Stimulated activated CD8-positive, alpha-beta memory T cell treated with anti-CD3 and anti-CD28 coated beads, Interleukin-2, amount 100 ng/mL, for 48 hours (primary cell): ENCODE results near the gene STAM.
A peak's percentile ranks its signal among the peaks of the same experiment; 100 is the strongest.
"Not testable (repeated sequence)": the region's sequence is repeated elsewhere in the genome, so short reads cannot be mapped to it uniquely, and the experiment has no call there.

Source experiments
- DNase-seq, 2 donors: peaks; one replicate each; pipeline ENCODE4 v3.0.0-alpha.2; 2020; ENCODE audit warnings: low read depth in 2 of 2

The STAM gene

DNA sequence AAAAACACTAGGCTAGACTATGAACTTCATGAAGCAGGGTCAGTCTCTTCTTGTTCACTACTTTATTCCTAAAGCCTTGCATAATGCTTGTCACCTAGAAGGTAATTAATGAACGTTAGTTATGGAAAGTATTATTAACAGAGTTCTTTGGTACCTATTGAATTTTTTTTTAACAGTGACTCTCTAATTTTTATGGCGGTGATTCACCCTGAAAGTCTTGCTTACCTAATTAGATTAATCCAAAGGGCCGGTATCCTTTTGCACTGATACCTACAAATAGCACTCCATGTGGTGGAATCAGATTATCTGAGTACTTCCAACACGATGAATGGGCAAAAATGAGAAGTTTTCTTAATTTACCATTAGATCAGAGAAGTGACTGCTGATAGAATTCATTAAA is 31.7 kb downstream of the STAM start:
- no peak for DNase-seq

- no peak for DNase-seq
Observed at GRCh38 chr10:17676919-17677318, 33.0 kb downstream of the STAM start.

DNA sequence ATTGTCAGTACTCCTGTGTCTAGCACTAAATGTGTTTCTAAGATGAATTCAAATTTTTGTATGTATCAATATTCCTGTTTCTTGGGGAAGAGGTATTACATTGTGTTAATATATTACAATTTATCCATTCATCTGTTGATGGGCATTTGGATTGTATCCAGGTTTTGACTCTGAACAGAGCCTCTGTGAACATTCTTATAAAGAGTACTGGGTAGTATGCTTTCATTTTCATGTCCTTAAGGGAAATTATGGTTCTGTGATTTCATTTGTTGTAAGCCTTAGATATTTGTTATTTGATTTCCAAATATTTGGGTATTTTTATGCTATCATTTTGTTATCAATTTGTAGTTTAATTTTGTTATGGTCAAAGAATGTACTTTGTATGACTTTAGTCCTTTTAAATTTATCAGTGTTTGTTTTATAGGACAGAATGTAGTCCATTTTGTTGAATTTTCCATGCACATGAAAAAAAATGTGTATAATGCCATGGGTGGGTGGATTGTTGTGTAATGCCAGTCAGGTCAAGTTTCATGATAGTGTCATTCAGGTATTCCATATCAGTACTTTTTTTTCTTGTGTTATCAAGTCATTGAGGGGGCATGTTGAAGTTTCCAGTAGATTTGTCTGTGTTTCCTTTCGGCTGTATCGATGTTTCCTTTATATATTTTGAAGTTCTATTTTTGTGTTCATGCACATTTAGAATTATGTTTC is 38.4 kb downstream of the STAM start:
- no peak for DNase-seq

DNA sequence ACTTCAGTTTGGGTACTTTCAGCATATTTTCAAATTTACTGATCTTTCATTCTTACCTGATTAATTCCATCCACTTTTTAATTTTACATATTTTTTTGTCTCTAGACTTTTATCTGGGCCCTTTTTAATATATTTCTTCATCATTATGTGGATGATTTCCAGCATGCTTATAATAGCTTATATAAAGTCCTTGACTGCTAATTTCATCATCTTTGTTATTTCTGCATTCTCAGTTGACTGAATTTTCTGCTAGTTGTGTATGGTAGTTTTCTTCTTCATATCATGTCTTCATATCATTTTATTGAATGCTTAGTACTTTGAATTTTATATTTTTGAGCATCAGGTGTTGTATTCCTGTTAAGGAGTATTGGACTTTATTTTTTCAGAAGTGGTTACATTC is 39.6 kb downstream of the STAM start:
- DNase-seq = no peak

GRCh38 chr10:17684537-17684936 is 40.6 kb downstream of the STAM start:
- DNase-seq = no peak

DNA sequence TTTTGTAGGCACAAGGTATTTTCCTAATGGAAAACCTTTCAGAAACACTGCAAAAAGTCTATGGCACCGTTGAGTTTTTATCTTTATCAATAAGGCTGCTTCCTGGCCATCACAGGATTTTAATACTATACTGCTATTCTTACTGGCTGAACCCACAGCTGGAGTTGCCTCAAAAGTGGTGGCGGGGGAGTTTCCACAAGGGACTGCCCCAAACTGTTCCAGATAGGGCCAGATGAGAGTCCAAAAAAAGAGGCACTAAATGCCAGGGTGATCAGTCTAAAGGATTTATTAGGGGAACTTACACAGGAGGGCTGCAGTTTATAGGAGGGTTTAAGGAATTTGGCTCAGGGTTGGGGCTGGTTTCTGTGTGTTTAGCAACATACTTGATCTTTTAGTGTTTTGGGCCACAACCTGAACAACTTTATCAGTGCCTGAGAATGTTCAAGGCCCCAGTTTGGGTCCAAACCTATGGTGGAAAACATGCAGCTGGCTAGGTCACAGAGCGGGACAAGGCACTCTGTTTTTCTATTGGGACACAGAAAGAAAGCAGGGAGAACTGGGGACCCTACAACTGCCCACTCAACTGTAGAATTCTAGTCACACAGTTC is 41.4 kb downstream of the STAM start:
- peak in 1 of 2 donors; percentile 8 for DNase-seq

GRCh38 chr10:17687117-17687831 is 43.3 kb downstream of the STAM start:
- DNase-seq = no peak

GRCh38 chr10:17689137-17689536 is 45.2 kb downstream of the STAM start:
- DNase-seq = no peak

- no peak for DNase-seq
Observed at GRCh38 chr10:17693009-17693408, 49.1 kb downstream of the STAM start.

- DNase-seq = no peak
Observed at GRCh38 chr10:17698696-17699095, 54.7 kb downstream of the STAM start.

DNA sequence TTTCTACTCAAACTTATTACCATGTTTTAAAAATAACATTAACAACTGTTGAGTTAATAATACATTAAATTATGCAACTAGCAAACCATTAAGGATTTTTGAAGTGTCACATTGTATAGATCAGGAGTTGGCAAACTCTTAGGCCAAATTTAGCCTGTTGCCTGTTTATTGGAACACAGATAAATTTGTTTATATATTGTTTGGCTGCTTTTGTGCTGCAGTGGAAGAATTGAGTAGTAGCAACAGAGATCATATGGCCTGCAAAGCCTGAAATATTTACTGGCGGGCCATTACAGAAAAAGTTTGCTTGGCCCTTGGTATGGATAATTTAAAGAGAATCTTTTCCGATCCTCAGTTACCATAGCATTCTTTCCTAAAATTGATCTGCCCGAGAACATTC is 57.4 kb downstream of the STAM start:
- no peak for DNase-seq

GRCh38 chr10:17703706-17704105 is 59.8 kb downstream of the STAM start:
- no peak for DNase-seq

- DNase-seq = no peak
Observed at GRCh38 chr10:17708821-17709220, 64.9 kb downstream of the STAM start.

- DNase-seq = no peak
Observed at GRCh38 chr10:17709492-17709891, 65.5 kb downstream of the STAM start.

DNA sequence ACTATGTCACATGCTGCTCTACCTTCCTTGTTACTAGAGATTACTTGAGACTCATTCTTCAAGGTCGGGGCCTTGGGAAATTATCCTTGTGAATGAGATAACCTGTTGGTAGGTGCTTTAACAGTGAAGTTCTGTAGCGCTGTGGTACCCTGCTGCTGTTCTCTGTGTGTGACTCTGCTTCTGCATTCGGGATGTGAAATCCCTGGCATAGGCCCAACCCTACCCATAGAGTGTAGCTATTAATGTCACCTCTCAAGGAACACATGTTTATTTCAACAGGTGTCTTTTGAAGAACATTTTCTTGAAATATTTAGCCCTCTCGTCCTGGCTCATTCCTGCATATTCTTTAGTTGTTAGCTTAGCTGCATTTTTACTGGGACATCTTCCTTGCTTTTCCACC is 66.2 kb downstream of the STAM start:
- DNase-seq = no peak

DNA sequence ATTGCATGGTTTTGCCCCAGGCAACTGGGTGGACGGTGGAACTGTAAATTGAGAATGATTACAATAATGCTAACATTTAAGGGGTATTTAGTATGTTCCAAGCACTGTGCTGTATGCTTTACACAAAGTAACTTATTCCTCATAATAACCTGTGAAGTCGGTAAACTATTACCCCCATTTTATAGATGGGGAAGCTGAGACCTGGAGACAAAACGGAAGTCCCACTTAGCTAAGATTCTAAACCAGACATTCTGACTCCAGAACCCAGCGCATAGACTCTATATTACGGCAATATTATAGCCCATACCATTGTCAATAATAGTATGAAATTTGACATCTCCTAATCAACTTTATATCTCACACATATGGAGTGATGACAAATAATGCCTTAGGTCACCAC is 68.1 kb downstream of the STAM start:
- DNase-seq = no peak

DNA sequence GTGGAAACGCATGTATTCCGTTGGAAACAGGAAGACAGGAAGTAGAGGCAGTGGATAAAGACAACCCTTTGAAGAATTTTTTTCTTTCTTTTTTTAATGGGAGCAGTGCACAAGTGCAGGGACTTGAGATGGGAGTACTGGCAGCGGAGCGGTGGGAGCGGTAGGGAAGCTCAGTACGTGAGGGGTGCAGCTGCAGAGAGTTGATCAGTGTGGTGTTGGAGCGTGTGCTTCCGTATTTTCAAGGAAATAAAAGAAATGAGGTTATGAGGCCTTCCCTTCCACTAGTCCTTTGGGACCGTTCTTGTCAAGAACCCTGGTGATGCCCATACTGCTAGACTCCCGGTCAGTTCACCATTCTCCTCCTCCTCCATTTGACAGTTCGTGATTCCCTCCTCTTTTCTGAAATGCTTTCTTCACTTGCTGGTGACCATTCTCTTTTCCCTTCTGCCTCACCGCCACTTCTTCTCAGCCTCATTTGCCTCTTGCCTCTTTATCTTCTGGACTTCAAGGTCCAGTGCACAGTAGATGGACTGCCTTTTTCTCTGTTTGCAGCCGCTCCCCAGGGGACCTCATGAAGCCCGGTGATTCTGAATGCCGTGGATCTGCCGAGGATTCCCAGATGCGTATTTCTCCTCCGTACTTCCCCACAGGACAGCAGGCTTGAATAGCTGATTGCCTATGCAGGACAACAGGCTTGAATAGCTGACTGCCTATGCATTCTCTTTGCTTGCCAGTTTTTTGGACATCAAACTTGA is 68.9 kb downstream of the STAM start:
- no peak for DNase-seq

- no peak for DNase-seq
Observed at GRCh38 chr10:17713758-17714157, 69.8 kb downstream of the STAM start.

GRCh38 chr10:17716161-17716560 is 72.2 kb downstream of the STAM start:
- DNase-seq = no peak

DNA sequence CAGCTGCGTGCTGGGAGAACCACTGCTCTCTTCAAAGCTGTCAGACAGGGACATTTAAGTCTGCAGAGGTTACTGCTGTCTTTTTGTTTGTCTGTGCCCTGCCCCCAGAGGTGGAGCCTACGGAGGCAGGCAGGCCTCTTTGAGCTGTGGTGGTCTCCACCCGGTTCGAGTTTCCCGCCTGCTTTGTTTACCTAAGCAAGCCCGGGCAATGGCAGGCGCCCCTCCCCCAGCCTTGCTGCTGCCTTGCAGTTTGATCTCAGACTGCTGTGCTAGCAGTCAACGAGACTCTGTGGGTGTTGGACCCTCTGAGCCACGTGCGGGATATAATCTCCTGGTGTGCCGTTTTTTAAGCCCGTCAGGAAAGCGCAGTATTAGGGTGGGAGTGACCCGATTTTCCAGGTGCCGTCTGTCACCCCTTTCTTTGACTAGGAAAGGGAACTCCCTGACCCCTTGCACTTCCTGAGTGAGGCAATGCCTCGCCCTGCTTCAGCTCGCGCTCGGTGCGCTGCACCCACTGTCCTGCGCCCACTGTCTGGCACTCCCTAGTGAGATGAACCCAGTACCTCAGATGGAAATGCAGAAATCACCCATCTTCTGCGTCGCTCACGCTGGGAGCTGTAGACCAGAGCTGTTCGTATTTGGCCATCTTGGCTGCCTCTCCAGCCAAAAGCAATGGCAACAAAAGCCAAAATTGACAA is 78.5 kb downstream of the STAM start:
- DNase-seq = not testable (repeated sequence)

GRCh38 chr10:17725703-17726102 is 81.8 kb downstream of the STAM start:
- no peak for DNase-seq

DNA sequence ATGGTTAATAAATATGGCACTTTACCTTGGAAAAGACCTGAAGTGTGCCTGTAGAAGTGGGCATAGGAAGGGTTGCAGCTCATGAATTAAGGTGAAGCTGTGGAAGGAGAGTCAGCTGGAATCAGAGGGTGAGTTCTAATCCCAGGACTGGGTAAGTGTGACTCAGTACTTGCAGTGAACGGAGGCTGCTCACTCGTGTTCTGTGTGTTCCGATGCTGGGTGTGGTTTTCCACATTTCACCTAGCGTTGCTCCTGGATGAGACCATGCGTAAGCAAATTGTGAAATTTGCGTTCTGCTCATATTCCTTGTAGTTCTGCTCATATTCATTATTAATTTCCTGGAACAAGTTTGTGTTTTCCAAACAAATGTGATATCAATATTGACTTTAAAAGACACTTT is 85.7 kb downstream of the STAM start:
- no peak for DNase-seq
